A673 (cell line): Measurements from ENCODE around the gene ADAM12. TPM values are rescaled to one million over a fixed set of nuclear protein-coding genes. Genes with fewer than 3 reads are reported as not detected.

ENCODE experiments used
- BruUV-seq: library from RNA; stranded (reverse); fragments of 400-500 nt; replicated peaks from 2 replicates; lab custom pipeline; 2021; lab: Mats Ljungman, UMichigan
- CTCF ChIA-PET: fragments of 300-600 bp; sonication (Branson Sonifier 250); formaldehyde crosslinking; loops from one replicate; lab custom pipeline; 2022; ENCODE audit warnings: antibody characterized with exemption; lab: Charles Lee
- POLR2A ChIA-PET: fragments of 300-600 bp; sonication (Branson Sonifier 250); formaldehyde crosslinking; loops from one replicate; lab custom pipeline; 2022; ENCODE audit warnings: antibody characterized with exemption; ENCODE audit not compliant: low non-redundant PET; lab: Charles Lee
- DNase-seq: peaks from one replicate; pipeline ENCODE4 v3.0.0-alpha.2; 2015; ENCODE audit warnings: low spot score
- H3K27ac ChIP-seq: fragments of 200-600 bp; sonication (generic); 2 replicates; pipeline ENCODE4 v1.5.1; 2016; ENCODE audit warnings: mixed run types, low read depth, mild to moderate bottlenecking, mixed read lengths, antibody characterized with exemption, low read length; ENCODE audit not compliant: poor library complexity, severe bottlenecking
- H3K27me3 ChIP-seq: fragments of 200-600 bp; sonication (generic); replicated peaks from 2 replicates; pipeline ENCODE4 v1.6.1; 2017; ENCODE audit warnings: mixed run types, low read depth, mild to moderate bottlenecking, mixed read lengths, antibody characterized with exemption, low read length; ENCODE audit not compliant: insufficient read depth, poor library complexity
- H3K36me3 ChIP-seq: fragments of 200-600 bp; sonication (generic); 2 replicates; pipeline ENCODE4 v1.6.1; 2016; ENCODE audit warnings: mixed run types, mild to moderate bottlenecking, mixed read lengths, antibody characterized with exemption, low read length; ENCODE audit not compliant: insufficient read depth, poor library complexity, severe bottlenecking
- H3K4me1 ChIP-seq: fragments of 200-600 bp; sonication (generic); 2 replicates; pipeline ENCODE4 v1.6.1; 2017; ENCODE audit warnings: mixed run types, mild to moderate bottlenecking, mixed read lengths, antibody characterized with exemption, low read length; ENCODE audit not compliant: insufficient read depth, poor library complexity, severe bottlenecking
- H3K4me3 ChIP-seq: fragments of 200-600 bp; sonication (generic); 2 replicates; pipeline ENCODE4 v1.5.1; 2016; ENCODE audit warnings: low read depth, mixed run types, mild to moderate bottlenecking, mixed read lengths, low read length; ENCODE audit not compliant: poor library complexity, severe bottlenecking
- H3K9me3 ChIP-seq: fragments of 200-600 bp; sonication (generic); 2 replicates; pipeline ENCODE4 v1.6.1; 2016; ENCODE audit warnings: mixed run types, low read depth, mild to moderate bottlenecking, mixed read lengths, antibody characterized with exemption, low read length; ENCODE audit not compliant: poor library complexity, severe bottlenecking
- EZH2 ChIP-seq: fragments of 200-600 bp; sonication (generic); IDR thresholded peaks from 2 replicates; pipeline ENCODE4 v1.6.1; 2017; ENCODE audit warnings: borderline replicate concordance, low read depth, mild to moderate bottlenecking, mixed read lengths, antibody characterized with exemption, low read length; ENCODE audit not compliant: poor library complexity, severe bottlenecking
- intact Hi-C: fragments of 100-400 bp; cut with micrococcal nuclease; formaldehyde crosslinking; loops from one replicate; pipeline ENCODE4 v1.10.0; 2022; ENCODE audit not compliant: unreplicated experiment
- total RNA-seq: library from RNA; stranded (reverse); gene quantifications from 2 replicates; pipeline ENCODE4 v1.2.3, GENCODE V29; 2021
- TF ChIP-seq, protein P1 (sequence below): fragments of 300-800, 200-600 bp; sonication (generic); conservative IDR thresholded peaks from 2 replicates; pipeline ENCODE4 v1.5.1; 2017; ENCODE audit warnings: low read depth, mild to moderate bottlenecking, antibody characterized with exemption, low read length, moderate library complexity, mixed read lengths

Gene ADAM12
- total RNA-seq, 1 experiment from 2014 or later, result 0.17 TPM

DNA sequence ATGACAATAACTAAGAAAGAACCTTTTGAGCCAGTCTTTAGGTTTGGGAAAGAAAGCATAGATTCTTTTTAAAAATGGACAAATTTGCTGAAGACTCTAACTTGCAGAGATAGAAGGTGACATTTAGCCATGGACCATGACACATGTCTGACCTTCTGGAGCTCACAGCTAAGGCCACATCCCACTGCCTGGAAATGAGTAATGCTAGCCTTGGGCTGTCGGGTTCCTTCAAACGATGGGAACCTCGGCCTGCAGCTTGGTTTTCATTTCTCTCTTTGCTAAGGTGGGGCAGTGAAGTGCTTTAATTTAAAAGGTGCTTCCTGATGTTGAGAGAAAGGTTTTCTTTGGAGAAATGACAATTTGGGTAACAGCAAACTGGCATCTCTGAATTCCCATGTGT lies 268.7 kb downstream of the ADAM12 start:
- no peaks in the 10 kb centered on the region for H3K27me3 ChIP-seq
- no peak overlapping the region for H3K4me3 ChIP-seq
- ChIA-PET POLR2A (no interaction called here), CTCF (no interaction called here)
- no peak for DNase-seq
- TF ChIP-seq EZH2, result no peak
- TF ChIP-seq, protein P1, sequence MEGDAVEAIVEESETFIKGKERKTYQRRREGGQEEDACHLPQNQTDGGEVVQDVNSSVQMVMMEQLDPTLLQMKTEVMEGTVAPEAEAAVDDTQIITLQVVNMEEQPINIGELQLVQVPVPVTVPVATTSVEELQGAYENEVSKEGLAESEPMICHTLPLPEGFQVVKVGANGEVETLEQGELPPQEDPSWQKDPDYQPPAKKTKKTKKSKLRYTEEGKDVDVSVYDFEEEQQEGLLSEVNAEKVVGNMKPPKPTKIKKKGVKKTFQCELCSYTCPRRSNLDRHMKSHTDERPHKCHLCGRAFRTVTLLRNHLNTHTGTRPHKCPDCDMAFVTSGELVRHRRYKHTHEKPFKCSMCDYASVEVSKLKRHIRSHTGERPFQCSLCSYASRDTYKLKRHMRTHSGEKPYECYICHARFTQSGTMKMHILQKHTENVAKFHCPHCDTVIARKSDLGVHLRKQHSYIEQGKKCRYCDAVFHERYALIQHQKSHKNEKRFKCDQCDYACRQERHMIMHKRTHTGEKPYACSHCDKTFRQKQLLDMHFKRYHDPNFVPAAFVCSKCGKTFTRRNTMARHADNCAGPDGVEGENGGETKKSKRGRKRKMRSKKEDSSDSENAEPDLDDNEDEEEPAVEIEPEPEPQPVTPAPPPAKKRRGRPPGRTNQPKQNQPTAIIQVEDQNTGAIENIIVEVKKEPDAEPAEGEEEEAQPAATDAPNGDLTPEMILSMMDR, result no peak
- no TSS peak for BruUV-seq
- H3K9me3 ChIP-seq, result no peaks in the 10 kb centered on the region
- H3K36me3 ChIP-seq, result no peaks in the 10 kb centered on the region
- H3K27ac ChIP-seq, result no peak overlapping the region
- peaks cover 48% of the 10 kb centered on the region for H3K4me1 ChIP-seq
- intact Hi-C loops, result no loop called here

- Histone ChIP-seq H3K27ac (no peak overlapping the region), H3K9me3 (no peaks in the 10 kb centered on the region), H3K4me3 (no peak overlapping the region), H3K4me1 (peaks cover 41% of the 10 kb centered on the region), H3K36me3 (no peaks in the 10 kb centered on the region), H3K27me3 (no peaks in the 10 kb centered on the region)
- intact Hi-C loops, result no loop called here
- ChIA-PET POLR2A (no interaction called here), CTCF (no interaction called here)
- no peak for DNase-seq
- BruUV-seq, result no TSS peak
- no peak for TF ChIP-seq EZH2
- TF ChIP-seq, protein P1, result no peak
These were observed 269.8 kb downstream of the ADAM12 start for GRCh38 chr10:126118476-126118875.

- no TSS peak for BruUV-seq
- no peak for TF ChIP-seq EZH2
- no peaks in the 10 kb centered on the region for H3K9me3 ChIP-seq
- H3K4me3 ChIP-seq, result no peak overlapping the region
- H3K27me3 ChIP-seq, result no peaks in the 10 kb centered on the region
- H3K36me3 ChIP-seq, result no peaks in the 10 kb centered on the region
- DNase-seq, result peak; percentile 73
- no peak overlapping the region for H3K27ac ChIP-seq
- intact Hi-C loops, result no loop called here
- POLR2A ChIA-PET, result no interaction called here
- peaks cover 31% of the 10 kb centered on the region for H3K4me1 ChIP-seq
- CTCF ChIA-PET, result no interaction called here
These were observed 271.1 kb downstream of the ADAM12 start for GRCh38 chr10:126117196-126117595.

DNA sequence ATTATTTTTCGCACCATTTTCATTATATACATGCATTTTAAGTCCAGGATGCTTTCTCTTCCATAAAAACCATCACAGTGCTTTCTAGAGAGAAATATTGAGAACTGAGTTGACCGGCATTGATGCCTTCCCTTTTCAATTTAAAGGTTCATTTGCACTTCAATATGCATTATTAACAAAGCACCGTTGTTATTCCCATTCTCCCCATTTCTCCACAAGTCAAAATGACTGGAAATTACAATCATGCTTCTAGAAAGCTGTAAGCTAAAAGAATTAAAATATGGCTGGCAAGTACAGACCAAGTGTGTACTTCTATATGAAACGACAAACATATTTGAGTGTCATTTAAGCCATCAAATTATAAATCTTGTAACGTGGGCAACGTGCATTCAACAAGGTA lies 272.4 kb downstream of the ADAM12 start:
- intact Hi-C loops, result no loop called here
- Histone ChIP-seq H3K36me3 (no peaks in the 10 kb centered on the region), H3K9me3 (no peaks in the 10 kb centered on the region), H3K4me3 (no peak overlapping the region), H3K4me1 (peaks cover 36% of the 10 kb centered on the region), H3K27ac (no peak overlapping the region), H3K27me3 (no peaks in the 10 kb centered on the region)
- POLR2A ChIA-PET, result no interaction called here
- no TSS peak for BruUV-seq
- TF ChIP-seq, protein P1, result no peak
- no peak for TF ChIP-seq EZH2
- CTCF ChIA-PET, result no interaction called here
- DNase-seq, result no peak
